CD4-positive, alpha-beta T cell treated with Interferon gamma for 1 hour (primary cell): ENCODE data around the gene RALY.
"Not testable (repeated sequence)": the region's sequence is repeated elsewhere in the genome, so short reads cannot be mapped to it uniquely, and the experiment has no call there.

Experiments
- DNase-seq: peaks from one replicate; pipeline ENCODE4 v3.0.0-alpha.2; 2020

The RALY gene

GRCh38 chr20:34111702-34112599, 118.2 kb downstream of the RALY start, which contains the start of gene EIF2S2:
EIF2S2 (minus strand) TSS chr20:34112243; CDS start chr20:34112110, 133 bp downstream.
- peak; percentile 98 for DNase-seq

DNA sequence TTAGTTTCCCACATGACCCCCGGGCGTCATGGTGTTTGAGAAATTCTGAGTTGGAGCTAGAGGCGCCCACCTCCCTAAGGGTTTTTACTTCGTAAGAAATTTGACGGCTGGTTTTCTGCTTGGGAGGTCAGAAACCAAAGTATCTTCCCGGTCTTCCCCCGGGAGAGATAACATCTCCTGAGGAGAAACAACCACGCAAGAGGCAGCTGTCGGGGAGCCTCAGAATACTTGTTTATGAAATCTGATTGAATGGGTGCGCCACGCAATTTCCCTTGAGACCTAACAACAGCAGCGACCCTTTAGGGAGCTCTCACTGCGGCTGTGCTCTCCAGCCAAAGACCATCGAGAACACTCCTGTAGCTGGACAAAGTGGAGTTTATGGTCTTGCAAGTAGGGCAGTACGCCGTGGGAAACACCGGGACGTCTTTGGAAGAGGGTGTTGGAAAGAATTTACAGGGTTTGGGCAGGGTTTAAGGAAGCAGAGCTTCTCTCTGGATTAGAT, 118.9 kb downstream of the RALY start:
- no peak for DNase-seq

DNA sequence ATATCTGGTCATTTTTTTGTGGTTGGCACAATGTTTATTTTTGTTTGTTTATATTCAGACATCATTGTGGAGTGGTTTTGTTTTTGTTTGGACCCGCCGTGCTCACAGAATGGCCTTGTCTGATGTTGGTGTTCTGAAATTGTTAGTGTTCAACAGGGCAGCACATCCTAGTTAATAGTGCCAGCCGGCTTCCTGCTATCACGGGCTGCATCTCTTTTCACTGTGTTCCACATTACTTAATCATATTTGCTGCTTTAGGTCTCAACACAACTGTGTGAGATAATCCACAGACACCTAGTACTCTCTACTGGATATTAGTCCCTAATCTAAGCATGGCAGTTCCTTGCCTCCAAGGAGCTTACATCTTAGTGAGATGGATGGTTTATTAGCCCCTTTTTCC, 121.1 kb downstream of the RALY start:
- DNase-seq: no peak

DNA sequence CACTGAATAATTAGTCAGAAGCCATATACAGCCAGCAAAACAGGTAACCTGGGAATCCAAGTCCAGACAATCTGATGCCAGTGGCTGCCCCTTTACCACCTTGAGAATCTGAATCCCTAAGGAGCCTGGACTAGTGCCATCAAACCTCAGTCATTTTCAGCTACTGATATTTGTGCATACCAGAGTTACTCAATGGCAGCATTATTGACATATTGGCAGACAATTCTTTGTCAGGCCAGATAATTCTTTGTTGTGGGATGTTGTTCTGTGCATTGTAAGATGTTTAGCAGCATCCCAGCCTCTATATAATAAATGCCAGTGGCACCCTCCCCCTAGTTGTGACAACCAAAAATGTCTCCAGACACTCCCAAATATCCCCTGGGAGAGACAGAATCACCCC, 121.5 kb downstream of the RALY start:
- no peak for DNase-seq

DNA sequence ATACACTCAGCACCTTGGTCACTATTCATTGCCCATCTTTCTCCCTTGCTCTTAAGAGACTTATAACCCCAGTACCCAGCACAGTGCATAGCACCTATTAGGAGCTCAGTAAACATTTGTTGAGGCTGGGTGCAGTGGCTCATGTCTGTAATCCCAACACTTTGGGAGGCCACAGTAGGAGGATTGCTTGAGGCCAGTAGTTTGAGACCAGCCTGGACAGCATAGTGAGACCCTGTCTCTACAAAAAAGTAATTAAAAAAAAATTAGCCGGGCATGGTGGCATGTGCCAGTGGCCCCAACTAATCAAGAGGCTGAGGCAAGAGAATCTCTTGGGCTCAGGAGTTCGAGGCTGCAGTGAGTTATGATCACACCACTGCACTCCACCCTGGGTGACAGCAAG, 126.5 kb downstream of the RALY start:
- no peak for DNase-seq

DNA sequence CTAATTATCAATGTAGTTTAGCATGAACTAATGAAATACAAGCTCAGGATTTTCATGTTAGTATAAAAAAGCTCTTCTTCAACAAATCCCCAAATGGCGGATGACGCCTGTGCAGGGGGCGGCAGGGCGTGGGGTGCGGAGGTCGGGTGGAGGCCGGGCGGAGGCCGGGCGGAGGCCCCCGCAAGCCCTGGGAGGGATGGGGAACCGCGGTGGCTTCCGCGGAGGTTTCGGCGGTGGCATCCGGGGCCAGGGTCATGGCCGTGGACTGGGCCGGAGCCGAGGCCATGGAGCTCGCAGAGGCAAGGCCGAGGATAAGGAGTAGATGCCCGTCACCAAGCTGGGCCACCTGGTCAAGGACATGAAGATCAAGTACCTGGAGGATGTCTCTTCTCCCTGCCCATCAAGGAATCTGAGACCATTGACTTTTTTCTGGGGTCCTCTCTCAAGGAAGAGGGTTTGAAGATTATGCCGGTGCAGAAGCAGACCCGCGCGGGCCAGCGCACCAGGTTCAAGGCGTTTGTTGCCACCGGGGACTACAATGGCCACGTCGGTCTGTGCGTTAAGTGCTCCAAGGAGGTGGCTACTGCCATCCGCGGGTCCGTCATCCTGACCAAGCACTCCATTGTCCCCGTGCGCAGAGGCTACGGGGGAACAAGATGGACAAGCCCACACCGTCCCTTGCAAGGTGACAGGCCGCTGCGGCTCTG, 128.7 kb downstream of the RALY start:
- DNase-seq: no peak

DNA sequence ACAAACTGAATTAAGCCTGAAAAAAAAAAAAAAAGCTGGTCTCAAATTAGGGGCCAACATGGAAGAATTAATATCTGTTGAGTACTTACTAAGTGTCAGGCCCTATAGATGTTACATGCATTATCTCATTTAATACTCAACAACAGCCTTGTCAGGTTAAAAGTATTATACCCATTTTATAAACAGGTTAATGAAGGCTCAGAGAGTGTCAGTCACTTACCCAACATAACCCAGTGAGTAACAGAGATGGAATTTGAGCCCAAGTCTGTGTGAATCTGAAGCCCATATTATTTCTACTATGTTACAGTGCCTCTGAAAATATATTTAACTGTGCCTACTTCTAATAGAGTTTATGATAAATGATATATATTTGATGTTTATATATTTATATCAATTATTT, 129.6 kb downstream of the RALY start:
- DNase-seq: no peak

DNA sequence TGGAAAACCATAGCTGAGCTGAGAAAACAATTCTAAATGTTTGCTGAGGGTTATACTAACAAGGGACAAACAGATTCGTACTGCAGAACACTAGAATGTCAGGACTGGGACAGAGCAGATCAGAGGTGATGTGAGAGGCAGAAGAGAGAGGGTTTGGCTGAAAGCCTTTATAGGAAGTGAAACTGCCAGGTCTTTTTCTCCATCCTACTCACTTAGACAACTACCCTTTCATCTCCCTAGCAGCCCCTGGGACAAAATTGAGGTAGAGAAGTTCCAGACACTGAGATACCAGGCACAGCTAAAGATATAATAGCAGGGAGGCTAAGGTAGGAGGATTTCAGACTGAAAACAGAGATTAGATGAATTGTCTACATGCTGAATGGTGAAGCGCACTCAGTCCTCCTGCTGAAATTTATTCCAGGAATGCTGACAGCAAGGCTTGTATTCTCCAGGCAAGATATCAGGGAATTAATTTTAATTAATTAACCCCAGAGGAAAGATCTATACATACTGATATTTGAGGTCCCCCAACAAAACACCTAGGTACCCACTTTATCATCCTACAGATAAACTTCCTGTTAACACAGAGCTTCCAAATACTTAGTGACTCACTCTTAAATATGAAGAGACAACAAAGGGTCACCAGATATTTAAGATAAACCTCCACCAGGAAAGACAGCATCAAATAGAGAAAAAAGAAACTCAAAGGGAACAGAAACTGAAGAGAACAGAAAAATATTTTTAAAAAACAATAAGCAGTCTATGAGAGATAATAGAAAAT, 130.9 kb downstream of the RALY start:
- DNase-seq: no peak

GRCh38 chr20:34127792-34128191, 134.1 kb downstream of the RALY start:
- no peak for DNase-seq

GRCh38 chr20:34129518-34130162, 135.9 kb downstream of the RALY start:
- peak; percentile 25 for DNase-seq

DNA sequence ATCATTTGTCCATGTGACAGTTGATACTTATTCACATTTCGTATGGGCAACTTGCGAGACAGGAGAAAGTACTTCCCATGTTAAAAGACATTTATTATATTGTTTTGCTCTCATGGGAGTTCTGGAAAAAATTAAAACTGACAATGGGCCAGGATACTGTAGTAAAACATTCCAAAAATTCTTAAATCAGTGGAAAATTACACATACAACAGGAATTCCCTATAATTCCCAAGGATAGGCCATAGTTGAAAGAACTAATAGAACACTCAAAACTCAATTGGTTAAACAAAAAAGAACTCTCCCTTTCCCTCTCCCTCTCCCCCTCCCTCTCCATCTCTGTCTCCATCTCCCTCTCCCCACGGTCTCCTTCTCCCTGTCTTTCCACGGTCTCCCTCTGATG, 137.8 kb downstream of the RALY start:
- no peak for DNase-seq

DNA sequence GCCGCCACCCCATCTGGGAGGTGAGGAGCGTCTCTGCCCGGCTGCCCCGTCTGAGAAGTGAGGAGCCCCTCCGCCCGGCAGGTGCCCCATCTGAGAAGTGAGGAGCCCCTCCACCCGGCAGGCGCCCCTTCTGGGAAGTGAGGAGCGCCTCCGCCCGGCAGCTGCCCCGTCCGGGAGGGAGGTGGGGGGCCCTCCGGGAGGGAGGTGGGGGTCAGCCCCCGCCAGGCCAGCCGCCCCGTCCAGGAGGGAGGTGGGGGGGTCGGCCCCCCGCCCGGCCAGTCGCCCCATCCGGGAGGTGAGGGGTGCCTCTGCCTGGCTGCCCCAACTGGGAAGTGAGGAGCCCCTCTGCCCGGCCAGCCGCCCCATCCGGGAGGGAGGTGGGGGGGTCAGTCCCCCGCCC, 138.8 kb downstream of the RALY start:
- DNase-seq: not testable (repeated sequence)

DNA sequence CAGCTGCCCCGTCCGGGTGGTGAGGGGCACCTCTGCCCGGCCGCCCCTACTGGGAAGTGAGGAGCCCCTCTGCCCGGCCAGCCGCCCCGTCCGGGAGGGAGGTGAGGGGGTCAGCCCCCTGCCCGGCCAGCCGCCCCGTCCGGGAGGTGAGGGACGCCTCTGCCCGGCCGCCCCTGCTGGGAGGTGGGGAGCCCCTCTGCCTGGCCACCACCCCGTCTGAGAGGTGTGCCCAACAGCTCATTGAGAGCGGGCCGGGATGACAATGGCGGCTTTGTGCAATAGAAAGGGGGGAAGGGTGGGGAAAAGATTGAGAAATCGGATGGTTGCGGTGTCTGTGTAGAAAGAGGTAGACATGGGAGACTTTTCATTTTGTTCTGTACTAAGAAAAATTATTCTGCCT, 139.2 kb downstream of the RALY start:
- not testable (repeated sequence) for DNase-seq

DNA sequence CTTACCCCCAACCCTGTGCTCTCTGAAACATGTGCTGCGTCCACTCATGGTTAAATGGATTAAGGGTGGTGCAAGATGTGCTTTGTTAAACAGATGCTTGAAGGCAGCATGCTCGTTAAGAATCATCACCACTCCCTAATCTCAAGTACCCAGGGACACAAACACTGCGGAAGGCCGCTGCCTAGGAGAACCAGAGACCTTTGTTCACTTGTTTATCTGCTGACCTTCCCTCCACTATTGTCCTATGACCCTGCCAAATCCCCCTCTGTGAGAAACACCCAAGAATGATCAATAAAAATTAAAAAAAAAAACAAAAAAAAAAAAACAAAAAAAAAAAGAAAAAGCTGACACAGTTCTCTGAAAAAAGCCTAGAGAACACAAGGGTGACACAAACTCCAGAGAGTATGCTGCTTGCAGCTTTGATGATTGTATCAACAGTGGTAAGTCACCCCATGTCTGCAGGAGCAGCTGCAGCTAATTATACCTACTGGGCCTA, 139.7 kb downstream of the RALY start:
- not testable (repeated sequence) for DNase-seq
